Nephron progenitor cell (in vitro differentiated cells): ENCODE measurements around the gene OR52A1.
A peak's percentile ranks its signal among the peaks of the same experiment; 100 is the strongest.

Experiments used
- DNase-seq: peaks from one replicate; pipeline ENCODE4 v3.0.0; 2021
- H3K27ac Mint-ChIP-seq: 2 replicates; pipeline ENCODE4 v1.8.0; 2021; ENCODE audit warnings: mild to moderate bottlenecking, moderate library complexity, mixed read lengths
- H3K27me3 Mint-ChIP-seq: 2 replicates; pipeline ENCODE4 v1.8.0; 2021; ENCODE audit warnings: mild to moderate bottlenecking, low read depth, mixed read lengths; ENCODE audit not compliant: poor library complexity
- H3K36me3 Mint-ChIP-seq: 2 replicates; pipeline ENCODE4 v1.8.0; 2021; ENCODE audit warnings: low read depth, mixed read lengths
- H3K4me1 Mint-ChIP-seq: 2 replicates; pipeline ENCODE4 v1.8.0; 2021; ENCODE audit warnings: mixed read lengths
- H3K4me3 Mint-ChIP-seq: 2 replicates; pipeline ENCODE4 v1.8.0; 2021; ENCODE audit warnings: mild to moderate bottlenecking, moderate library complexity, mixed read lengths
- H3K9me3 Mint-ChIP-seq: 2 replicates; pipeline ENCODE4 v1.8.0; 2021; ENCODE audit warnings: mild to moderate bottlenecking, moderate library complexity, mixed read lengths
- CTCF ChIP-seq: fragments of 200-600 bp; sonication (generic); IDR thresholded peaks from 2 replicates; pipeline ENCODE4 v1.5.0; 2021; ENCODE audit warnings: antibody characterized with exemption

Gene OR52A1

GRCh38 chr11:5136261-5136660 is 18.3 kb downstream of the OR52A1 start:
- H3K9me3 Mint-ChIP-seq = no peaks in the 10 kb centered on the region
- DNase-seq = no peak
- H3K36me3 Mint-ChIP-seq = no peaks in the 10 kb centered on the region
- H3K27me3 Mint-ChIP-seq = no peaks in the 10 kb centered on the region
- H3K27ac Mint-ChIP-seq = no peak overlapping the region
- no peak overlapping the region for H3K4me3 Mint-ChIP-seq
- no peaks in the 10 kb centered on the region for H3K4me1 Mint-ChIP-seq
- TF ChIP-seq CTCF = no peak

GRCh38 chr11:5131584-5132335 is 22.8 kb downstream of the OR52A1 start:
- DNase-seq = no peak
- H3K27me3 Mint-ChIP-seq = peaks cover 5% of the 10 kb centered on the region
- H3K36me3 Mint-ChIP-seq = no peaks in the 10 kb centered on the region
- H3K9me3 Mint-ChIP-seq = no peaks in the 10 kb centered on the region
- no peak overlapping the region for H3K27ac Mint-ChIP-seq
- H3K4me1 Mint-ChIP-seq = no peaks in the 10 kb centered on the region
- TF ChIP-seq CTCF = no peak
- H3K4me3 Mint-ChIP-seq = no peak overlapping the region

- no peaks in the 10 kb centered on the region for H3K4me1 Mint-ChIP-seq
- TF ChIP-seq CTCF = no peak
- H3K27me3 Mint-ChIP-seq = peaks cover 8% of the 10 kb centered on the region
- H3K36me3 Mint-ChIP-seq = no peaks in the 10 kb centered on the region
- no peak overlapping the region for H3K27ac Mint-ChIP-seq
- DNase-seq = no peak
- H3K4me3 Mint-ChIP-seq = no peak overlapping the region
- no peaks in the 10 kb centered on the region for H3K9me3 Mint-ChIP-seq
Measured at GRCh38 chr11:5129457-5129877, 25.1 kb downstream of the OR52A1 start.

- H3K27ac Mint-ChIP-seq = no peak overlapping the region
Measured at GRCh38 chr11:5124891-5125620, 29.5 kb downstream of the OR52A1 start.

GRCh38 chr11:5123802-5124521 is 30.6 kb downstream of the OR52A1 start:
- Mint-ChIP-seq H3K4me3 (no peak overlapping the region), H3K27ac (no peak overlapping the region), H3K9me3 (no peaks in the 10 kb centered on the region), H3K27me3 (peaks cover 5% of the 10 kb centered on the region), H3K4me1 (peaks cover 5% of the 10 kb centered on the region), H3K36me3 (no peaks in the 10 kb centered on the region)
- TF ChIP-seq CTCF = peak; percentile 91
- peak; percentile 74 for DNase-seq

More at GRCh38 chr11:5124891-5125620, 29.5 kb downstream of the OR52A1 start:
- no peaks in the 10 kb centered on the region for H3K36me3 Mint-ChIP-seq
- no peaks in the 10 kb centered on the region for H3K9me3 Mint-ChIP-seq
- no peak for TF ChIP-seq CTCF
- DNase-seq = no peak
- peaks cover 8% of the 10 kb centered on the region for H3K27me3 Mint-ChIP-seq
- no peak overlapping the region for H3K4me3 Mint-ChIP-seq
- peaks cover 5% of the 10 kb centered on the region for H3K4me1 Mint-ChIP-seq
